HepG2 (cell line): Measurements from ENCODE around the gene MYL12B. TPM values are rescaled to one million over a fixed set of nuclear protein-coding genes. Genes with fewer than 3 reads are reported as not detected.

Source experiments
- HNF4G ChIP-seq, 2 experiments: sonication (generic) in 1 of 2; formaldehyde crosslinking in 1 of 2; IDR thresholded peaks; 2 replicates each; pipeline versions ENCODE4 v1.4.0 to v1.6.1; 2011 to 2020; ENCODE audit warnings: borderline replicate concordance in 2 of 2, low read depth in 2 of 2, mild to moderate bottlenecking in 2 of 2, low read length in 1 of 2, missing genetic modification reagents in 1 of 2, moderate library complexity in 1 of 2
- SCMH1 ChIP-seq: sonication (generic); formaldehyde crosslinking; IDR thresholded peaks from 2 replicates; pipeline ENCODE4 v1.9.0; 2021; ENCODE audit warnings: missing genetic modification reagents, mild to moderate bottlenecking, borderline replicate concordance
- SYNCRIP ChIP-seq: fragments of 200-400 bp; formaldehyde crosslinking; IDR thresholded peaks from 2 replicates; pipeline ENCODE4 v1.6.1; 2018; ENCODE audit warnings: mild to moderate bottlenecking, low read depth, low read length; ENCODE audit not compliant: insufficient read depth
- ZBTB3 ChIP-seq: sonication (generic); formaldehyde crosslinking; IDR thresholded peaks from 2 replicates; pipeline ENCODE4 v1.4.0; 2020; ENCODE audit warnings: low read depth, mild to moderate bottlenecking, moderate library complexity, missing genetic modification reagents, borderline replicate concordance
- ZFP41 ChIP-seq: sonication (generic); formaldehyde crosslinking; IDR thresholded peaks from 2 replicates; pipeline ENCODE4 v1.4.0; 2020; ENCODE audit warnings: mild to moderate bottlenecking, missing genetic modification reagents, borderline replicate concordance
- ZIK1 ChIP-seq: sonication (generic); formaldehyde crosslinking; IDR thresholded peaks from 2 replicates; pipeline ENCODE4 v1.5.0; 2020; ENCODE audit warnings: mild to moderate bottlenecking, low read depth, missing genetic modification reagents, borderline replicate concordance
- ZKSCAN5 ChIP-seq: sonication (generic); formaldehyde crosslinking; IDR thresholded peaks from 2 replicates; pipeline ENCODE4 v1.5.1; 2020; ENCODE audit warnings: mild to moderate bottlenecking, missing genetic modification reagents
- ZNF180 ChIP-seq: sonication (generic); formaldehyde crosslinking; IDR thresholded peaks from 2 replicates; pipeline ENCODE4 v1.4.0; 2020; ENCODE audit warnings: low read depth, missing genetic modification reagents, borderline replicate concordance
- ZNF232 ChIP-seq: sonication (generic); formaldehyde crosslinking; IDR thresholded peaks from 2 replicates; pipeline ENCODE4 v1.4.0; 2020; ENCODE audit warnings: missing genetic modification reagents, borderline replicate concordance
- ZNF331 ChIP-seq: sonication (generic); formaldehyde crosslinking; IDR thresholded peaks from 2 replicates; pipeline ENCODE4 v1.4.0; 2020; ENCODE audit warnings: missing genetic modification reagents
- ZNF577 ChIP-seq: sonication (generic); formaldehyde crosslinking; IDR thresholded peaks from 2 replicates; pipeline ENCODE4 v1.4.0; 2020; ENCODE audit warnings: mild to moderate bottlenecking, low read depth, missing genetic modification reagents, borderline replicate concordance
- polyA plus RNA-seq, 8 experiments: library from polyadenylated mRNA; depleted of rRNA in 3 of 8; stranded (reverse) in 7 of 8; unstranded in 1 of 8; fragments of >200 nt; fragmentation: Illumina TruSeq in 4 of 8; extraction: Trizol in 4 of 8; gene quantifications; 2 replicates each; pipeline versions ENCODE4 v1.2.1 to v1.2.3, GENCODE V29; 2011 to 2016; ENCODE audit warnings: low read depth in 4 of 8, missing spikeins in 1 of 8, mixed read lengths in 1 of 8; ENCODE audit not compliant: insufficient read depth in 1 of 8
- total RNA-seq, 5 experiments: library from RNA; depleted of rRNA; stranded (reverse); fragments of >200 nt; fragmentation: Illumina TruSeq; extraction: Trizol; gene quantifications; 2 replicates each; pipeline ENCODE4 v1.2.3, GENCODE V29; 2016; ENCODE audit warnings: low read depth in 1 of 5
- TF ChIP-seq, protein P1 (sequence below): sonication (generic); formaldehyde crosslinking; IDR thresholded peaks from 2 replicates; pipeline ENCODE4 v1.8.0; 2022; ENCODE audit warnings: mild to moderate bottlenecking, missing genetic modification reagents
- TF ChIP-seq, protein P2 (sequence below): sonication (generic); formaldehyde crosslinking; IDR thresholded peaks from 2 replicates; pipeline ENCODE4 v1.9.0; 2021; ENCODE audit warnings: missing genetic modification reagents, mild to moderate bottlenecking, borderline replicate concordance
- TF ChIP-seq, protein P3 (sequence below): sonication (generic); formaldehyde crosslinking; IDR thresholded peaks from 2 replicates; pipeline ENCODE4 v1.9.0; 2021; ENCODE audit warnings: missing genetic modification reagents, borderline replicate concordance
- TF ChIP-seq, protein P4 (sequence below): sonication (generic); formaldehyde crosslinking; conservative IDR thresholded peaks from 2 replicates; pipeline ENCODE4 v1.4.0; 2020; ENCODE audit warnings: missing genetic modification reagents

The MYL12B gene
- total and polyA plus RNA-seq, 2 of the 13 experiments (the other 11 are each of a cell fraction or from before 2014, with no cell fraction given) = 265 to 340 TPM

DNA sequence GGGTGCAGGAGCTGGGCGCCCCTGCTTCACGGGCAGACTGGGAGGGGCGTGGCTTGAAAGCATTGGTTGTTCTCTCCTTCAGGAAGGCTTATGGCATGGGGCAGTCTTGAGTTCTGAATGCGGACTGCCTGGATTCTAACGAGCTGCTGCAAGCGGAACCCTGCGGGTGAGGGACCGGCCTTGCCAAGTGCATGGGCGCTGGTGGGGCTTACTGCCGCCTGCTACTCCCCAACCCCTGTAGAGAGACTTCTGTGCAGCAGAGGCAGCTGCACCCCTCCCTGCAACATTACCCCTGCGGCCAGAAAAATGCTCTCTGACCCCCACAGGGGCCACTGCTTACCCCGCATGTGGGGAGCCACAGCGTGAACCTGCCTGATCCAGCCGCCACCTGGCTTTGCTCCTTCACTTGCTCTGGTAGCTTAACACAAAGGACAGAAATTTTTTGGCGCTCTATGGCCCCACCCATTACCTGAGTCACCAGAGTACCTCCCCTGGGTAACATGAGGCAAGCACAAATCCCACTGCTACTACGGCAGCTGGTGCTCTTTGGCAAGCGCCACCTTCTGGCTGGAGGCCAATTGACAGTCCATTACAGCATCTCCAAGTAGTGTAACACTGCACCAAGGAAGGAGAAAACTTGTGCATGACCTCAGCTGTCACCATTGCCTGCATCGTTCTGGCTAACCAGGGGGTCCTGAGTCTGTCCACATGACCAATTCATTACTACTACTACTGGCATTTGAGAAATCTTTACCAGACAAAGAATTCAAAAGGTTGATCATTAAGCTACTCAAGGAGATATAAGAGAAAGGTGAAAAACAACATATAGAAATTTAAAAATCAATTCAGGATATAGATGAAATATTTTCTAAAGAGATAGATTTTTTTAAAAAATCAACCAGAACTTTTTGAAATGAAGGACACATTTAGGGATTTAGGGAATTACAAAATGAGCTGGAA is 35.4 kb downstream of the MYL12B start (continued):
- TF ChIP-seq, protein P1, sequence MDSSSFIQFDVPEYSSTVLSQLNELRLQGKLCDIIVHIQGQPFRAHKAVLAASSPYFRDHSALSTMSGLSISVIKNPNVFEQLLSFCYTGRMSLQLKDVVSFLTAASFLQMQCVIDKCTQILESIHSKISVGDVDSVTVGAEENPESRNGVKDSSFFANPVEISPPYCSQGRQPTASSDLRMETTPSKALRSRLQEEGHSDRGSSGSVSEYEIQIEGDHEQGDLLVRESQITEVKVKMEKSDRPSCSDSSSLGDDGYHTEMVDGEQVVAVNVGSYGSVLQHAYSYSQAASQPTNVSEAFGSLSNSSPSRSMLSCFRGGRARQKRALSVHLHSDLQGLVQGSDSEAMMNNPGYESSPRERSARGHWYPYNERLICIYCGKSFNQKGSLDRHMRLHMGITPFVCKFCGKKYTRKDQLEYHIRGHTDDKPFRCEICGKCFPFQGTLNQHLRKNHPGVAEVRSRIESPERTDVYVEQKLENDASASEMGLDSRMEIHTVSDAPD (CRISPR knock-in tag) = peak; percentile 52; the same call in 1 of the 2 replicates
- TF ChIP-seq SCMH1 (no peak), ZNF232 (CRISPR knock-in tag) (no peak), HNF4G (IDR thresholded peaks at IDR 0.05; ENCODE audit: borderline replicate concordance, low read depth, low read length) (peak; percentile 35; the same call in 1 of the 2 replicates), HNF4G (CRISPR knock-in tag; IDR thresholded peaks at IDR 0.05; ENCODE audit: borderline replicate concordance, low read depth) (0 out of 2 replicates have a peak, but pooled peaks have one; percentile 15), ZIK1 (CRISPR knock-in tag) (0 out of 2 replicates have a peak, but pooled peaks have one; percentile 33), ZFP41 (CRISPR knock-in tag) (no peak), ZKSCAN5 (no peak), ZBTB3 (CRISPR knock-in tag) (no peak), ZNF577 (CRISPR knock-in tag) (no peak), ZNF180 (CRISPR knock-in tag) (0 out of 2 replicates have a peak, but pooled peaks have one; percentile 53), ZNF331 (CRISPR knock-in tag) (peak; percentile 75), SYNCRIP (no peak)
- TF ChIP-seq, protein P2, sequence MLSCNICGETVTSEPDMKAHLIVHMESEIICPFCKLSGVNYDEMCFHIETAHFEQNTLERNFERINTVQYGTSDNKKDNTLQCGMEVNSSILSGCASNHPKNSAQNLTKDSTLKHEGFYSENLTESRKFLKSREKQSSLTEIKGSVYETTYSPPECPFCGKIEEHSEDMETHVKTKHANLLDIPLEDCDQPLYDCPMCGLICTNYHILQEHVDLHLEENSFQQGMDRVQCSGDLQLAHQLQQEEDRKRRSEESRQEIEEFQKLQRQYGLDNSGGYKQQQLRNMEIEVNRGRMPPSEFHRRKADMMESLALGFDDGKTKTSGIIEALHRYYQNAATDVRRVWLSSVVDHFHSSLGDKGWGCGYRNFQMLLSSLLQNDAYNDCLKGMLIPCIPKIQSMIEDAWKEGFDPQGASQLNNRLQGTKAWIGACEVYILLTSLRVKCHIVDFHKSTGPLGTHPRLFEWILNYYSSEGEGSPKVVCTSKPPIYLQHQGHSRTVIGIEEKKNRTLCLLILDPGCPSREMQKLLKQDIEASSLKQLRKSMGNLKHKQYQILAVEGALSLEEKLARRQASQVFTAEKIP (CRISPR knock-in tag) = no peak
- TF ChIP-seq, protein P3, sequence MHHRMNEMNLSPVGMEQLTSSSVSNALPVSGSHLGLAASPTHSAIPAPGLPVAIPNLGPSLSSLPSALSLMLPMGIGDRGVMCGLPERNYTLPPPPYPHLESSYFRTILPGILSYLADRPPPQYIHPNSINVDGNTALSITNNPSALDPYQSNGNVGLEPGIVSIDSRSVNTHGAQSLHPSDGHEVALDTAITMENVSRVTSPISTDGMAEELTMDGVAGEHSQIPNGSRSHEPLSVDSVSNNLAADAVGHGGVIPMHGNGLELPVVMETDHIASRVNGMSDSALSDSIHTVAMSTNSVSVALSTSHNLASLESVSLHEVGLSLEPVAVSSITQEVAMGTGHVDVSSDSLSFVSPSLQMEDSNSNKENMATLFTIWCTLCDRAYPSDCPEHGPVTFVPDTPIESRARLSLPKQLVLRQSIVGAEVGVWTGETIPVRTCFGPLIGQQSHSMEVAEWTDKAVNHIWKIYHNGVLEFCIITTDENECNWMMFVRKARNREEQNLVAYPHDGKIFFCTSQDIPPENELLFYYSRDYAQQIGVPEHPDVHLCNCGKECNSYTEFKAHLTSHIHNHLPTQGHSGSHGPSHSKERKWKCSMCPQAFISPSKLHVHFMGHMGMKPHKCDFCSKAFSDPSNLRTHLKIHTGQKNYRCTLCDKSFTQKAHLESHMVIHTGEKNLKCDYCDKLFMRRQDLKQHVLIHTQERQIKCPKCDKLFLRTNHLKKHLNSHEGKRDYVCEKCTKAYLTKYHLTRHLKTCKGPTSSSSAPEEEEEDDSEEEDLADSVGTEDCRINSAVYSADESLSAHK (CRISPR knock-in tag) = no peak
- TF ChIP-seq, protein P4, sequence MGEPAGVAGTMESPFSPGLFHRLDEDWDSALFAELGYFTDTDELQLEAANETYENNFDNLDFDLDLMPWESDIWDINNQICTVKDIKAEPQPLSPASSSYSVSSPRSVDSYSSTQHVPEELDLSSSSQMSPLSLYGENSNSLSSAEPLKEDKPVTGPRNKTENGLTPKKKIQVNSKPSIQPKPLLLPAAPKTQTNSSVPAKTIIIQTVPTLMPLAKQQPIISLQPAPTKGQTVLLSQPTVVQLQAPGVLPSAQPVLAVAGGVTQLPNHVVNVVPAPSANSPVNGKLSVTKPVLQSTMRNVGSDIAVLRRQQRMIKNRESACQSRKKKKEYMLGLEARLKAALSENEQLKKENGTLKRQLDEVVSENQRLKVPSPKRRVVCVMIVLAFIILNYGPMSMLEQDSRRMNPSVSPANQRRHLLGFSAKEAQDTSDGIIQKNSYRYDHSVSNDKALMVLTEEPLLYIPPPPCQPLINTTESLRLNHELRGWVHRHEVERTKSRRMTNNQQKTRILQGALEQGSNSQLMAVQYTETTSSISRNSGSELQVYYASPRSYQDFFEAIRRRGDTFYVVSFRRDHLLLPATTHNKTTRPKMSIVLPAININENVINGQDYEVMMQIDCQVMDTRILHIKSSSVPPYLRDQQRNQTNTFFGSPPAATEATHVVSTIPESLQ (CRISPR knock-in tag) = no peak
